ENCODE measurements around the gene PUS3.
"Not testable (repeated sequence)": the region's sequence is repeated elsewhere in the genome, so short reads cannot be mapped to it uniquely, and the experiment has no call there.

PUS3 gene

DNA sequence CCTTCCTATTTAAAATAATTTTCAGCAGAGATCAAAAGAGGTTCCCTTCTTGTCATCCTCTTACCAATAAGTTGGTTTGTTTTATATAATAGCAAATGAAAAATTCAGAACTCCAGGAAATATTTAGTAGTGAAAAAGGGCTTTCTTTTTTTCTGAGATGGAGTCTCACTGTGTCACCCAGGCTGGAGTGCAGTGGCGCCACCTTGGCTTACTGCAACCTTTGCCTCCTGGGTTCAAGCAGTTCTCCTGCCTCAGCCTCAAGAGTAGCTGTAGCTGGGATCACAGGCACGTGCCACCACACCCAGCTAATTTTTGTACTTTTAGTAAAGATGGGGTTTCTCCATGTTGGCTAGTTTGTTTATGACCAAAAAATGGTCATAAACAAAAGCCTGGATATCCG lies 11.6 kb upstream of the PUS3 start:
- DNase-seq = not testable (repeated sequence)

DNA sequence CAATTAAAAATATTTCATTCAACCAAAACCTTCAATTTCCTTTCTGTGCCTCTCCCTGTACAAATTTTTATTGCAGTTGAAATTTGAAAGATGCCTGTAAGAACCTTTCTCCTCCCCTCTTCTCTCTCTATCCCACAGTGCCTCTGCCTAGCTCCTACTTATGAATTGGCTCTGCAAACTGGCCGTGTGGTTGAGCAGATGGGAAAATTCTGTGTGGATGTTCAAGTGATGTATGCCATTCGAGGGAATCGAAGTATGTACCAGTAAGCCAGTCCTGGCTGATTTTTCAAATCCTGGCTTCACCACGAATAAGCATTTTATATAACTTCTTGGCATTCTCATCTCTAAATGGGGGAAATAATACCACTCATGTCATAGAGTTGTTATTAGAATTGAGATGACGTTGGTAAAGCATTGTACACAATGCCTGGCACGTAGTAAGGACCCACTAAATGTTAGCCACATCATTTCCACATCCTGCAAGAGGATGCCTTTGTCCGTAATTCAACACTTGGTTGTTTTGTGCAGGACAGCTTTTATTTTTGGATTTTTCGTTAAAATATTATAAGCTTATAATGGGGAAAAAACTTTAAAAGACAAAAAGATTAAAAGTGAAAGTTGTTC lies 7.3 kb upstream of the PUS3 start:
- DNase-seq = no peak

DNA sequence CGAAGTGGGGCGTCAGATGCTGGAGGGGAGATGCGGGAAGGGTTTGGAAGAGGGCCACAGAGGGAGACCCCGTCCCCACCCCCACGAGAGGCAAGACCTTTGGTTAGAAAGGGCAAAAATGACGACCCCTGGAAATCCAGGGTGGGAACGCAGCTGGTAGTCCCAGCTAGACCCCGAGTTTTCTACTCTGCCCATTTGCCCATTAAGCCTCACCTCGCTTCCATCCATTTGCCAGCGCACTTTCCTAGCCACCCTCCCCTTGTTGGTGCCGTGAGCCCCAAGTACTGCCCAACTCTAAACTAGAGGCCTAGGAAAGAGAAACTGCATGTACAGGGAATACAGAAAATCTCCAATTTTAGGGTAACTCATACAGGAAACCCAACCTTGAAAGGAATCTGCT lies 1.7 kb upstream of the PUS3 start:
- DNase-seq = no peak

DNA sequence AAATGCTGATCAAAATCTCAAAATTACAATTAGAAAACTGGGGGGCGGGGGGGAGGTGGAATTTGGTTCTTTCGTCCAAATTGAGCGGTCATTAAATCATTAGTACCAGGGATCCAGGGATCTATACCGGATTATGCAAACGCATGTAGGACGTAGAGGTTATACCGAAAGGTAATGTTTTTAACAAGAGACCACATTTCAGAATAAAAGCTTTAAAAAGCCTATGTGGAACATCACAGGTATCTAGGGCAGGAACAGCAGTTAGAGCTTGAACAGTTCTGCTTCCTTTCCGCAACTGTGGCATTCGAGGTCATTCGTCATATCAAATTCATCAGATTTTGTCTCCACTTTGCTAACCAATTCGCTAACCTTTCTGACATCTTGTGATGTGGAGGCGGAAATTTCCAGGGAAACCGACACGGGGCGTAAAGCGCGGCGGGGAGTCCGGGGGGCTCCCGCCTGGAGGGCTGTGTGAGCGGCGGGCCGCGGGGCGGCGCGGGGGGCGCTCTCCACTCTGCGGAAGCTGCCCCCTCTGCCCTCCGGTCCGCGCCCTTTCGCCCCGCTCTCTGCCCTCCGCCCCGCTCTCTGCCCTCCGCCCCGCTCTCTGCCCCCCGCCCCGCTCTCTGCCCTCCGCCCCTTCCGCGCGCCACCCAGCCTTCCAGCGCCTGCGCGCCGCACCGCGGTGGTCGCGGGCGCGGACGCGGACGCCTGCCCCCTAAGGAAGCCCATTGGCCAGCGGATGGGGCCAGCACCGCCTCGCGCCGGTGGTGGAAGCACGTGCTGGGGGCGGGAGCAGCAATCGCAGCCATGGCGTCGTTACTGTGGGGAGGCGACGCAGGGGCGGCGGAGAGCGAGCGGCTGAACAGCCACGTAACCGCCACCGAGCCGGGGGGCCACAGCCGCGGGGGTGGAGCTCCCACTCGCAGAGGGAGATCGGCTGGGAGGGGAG lies 979 bp upstream of the PUS3 start, which contains the start of gene DDX25:
Gene DDX25 (plus strand): TSS at position 798 of the 949 bp plus-strand sequence. CDS start 10 bp downstream, at position 808.
- DNase-seq = no peak

DNA sequence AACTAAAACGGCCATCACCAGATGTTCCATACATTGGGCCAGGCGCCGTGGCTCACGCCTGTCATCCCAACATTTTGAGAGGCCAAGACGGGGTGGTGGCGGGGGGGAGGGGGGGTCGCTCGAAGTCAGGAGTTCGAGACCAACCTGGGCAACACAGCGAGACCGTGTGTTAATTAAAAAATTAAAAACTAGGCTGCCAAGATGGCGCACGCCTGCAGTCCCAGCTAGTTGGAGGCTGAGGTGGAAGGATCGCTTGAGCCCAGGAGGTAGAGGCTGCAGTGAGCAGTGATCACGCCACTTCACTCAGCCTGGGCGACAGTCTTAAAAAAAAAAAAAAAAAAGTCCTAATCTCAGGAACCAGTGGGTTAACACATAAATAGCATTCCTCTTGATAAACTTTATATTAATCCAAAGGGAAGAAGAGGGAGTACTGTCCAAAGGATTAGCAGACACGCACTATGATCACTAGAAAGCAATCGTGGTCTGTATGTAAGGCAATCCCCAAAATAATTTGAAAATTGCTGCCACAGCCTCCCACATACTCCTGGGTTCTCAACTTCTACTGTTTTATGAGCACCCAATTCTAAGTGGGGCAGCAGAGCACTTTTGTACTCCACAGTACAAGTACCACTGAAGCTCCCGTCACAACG lies 604 bp downstream of the PUS3 start:
- no peak for DNase-seq

DNA sequence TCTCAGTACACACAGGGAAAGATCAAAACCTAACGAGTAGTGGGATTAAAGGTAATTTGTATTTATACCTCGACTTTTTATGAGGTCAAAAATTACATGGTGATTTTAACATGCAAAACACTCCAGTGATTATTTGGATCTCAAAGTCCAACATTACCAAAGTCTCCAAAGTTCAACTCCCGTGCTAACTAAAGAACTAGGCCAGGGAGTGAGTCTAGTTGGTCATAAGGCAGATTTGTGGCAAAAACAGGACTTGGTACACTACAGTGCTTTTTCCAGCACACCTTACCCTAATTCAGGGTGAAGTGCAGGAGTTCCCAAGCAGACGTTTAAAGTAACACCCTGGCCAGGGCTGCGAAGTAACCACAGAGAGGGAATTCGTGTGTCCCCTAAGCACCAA lies 1.1 kb downstream of the PUS3 start:
- no peak for DNase-seq

DNA sequence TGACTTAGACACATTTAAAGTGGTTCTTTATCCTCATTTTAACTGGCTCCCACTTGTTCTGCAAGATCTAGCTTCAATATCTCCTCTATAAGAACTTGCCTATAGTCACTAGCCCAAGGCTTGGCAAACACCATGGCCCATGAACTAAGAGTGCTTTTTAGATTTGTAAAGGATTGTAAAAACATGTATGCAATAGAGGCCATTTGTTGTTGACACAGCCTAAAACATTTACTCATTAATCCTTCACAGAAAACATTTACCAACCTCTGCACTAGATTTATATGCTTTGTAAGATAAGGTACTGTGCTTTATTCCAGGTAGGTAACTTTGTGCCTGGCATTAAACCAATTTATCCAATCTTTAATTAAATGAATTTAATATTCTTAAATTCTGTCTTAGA lies 10.0 kb downstream of the PUS3 start:
- no peak for DNase-seq

DNA sequence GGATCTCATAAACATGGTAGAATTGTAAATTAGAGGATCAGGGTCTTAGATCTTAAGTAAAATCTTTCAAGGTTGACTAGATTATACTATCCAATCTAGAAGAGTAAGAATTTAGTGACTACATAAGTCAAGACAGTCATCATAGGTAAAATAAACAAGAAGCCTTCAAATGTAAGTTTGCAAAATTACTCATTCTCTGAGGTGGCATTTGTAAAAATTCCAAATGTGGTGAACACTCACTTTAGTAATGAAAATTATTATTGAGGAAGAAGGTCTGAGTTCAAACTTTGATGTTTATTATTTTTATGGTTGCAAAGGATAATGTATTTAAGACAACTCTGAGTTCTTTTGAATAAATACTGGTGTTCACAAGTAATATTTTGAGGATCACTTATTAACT lies 10.9 kb downstream of the PUS3 start:
- no peak for DNase-seq

DNA sequence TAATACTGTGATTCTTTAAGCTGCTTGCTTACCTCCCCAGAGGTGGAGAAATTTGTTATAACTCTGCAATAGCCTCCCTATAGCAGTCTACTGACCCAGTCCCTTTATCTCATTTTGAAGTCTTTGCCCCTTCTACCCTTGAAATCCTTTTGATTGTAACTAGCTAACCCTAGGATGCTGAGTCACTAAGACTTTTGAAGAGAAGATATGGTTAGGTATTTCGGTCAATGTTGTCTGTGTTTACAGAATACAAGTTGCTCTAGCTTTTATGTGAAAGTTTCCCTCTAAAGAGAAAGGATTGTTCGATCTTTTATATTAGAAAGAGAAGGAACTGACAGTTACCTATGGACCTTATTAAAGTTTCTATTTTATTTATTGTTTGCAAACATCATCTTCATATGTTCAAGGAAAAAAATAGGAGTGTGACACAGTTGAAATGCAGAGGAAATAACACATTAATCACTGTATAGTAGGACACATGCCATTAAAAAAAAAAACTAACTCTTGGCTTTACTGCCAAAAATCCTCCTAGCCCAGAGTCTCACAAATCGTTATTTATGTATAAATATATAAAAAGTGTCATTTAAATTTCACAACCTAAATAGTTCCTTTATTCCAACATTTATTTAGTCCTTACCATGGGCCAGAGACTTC lies 12.4 kb downstream of the PUS3 start:
- no peak for DNase-seq

DNA sequence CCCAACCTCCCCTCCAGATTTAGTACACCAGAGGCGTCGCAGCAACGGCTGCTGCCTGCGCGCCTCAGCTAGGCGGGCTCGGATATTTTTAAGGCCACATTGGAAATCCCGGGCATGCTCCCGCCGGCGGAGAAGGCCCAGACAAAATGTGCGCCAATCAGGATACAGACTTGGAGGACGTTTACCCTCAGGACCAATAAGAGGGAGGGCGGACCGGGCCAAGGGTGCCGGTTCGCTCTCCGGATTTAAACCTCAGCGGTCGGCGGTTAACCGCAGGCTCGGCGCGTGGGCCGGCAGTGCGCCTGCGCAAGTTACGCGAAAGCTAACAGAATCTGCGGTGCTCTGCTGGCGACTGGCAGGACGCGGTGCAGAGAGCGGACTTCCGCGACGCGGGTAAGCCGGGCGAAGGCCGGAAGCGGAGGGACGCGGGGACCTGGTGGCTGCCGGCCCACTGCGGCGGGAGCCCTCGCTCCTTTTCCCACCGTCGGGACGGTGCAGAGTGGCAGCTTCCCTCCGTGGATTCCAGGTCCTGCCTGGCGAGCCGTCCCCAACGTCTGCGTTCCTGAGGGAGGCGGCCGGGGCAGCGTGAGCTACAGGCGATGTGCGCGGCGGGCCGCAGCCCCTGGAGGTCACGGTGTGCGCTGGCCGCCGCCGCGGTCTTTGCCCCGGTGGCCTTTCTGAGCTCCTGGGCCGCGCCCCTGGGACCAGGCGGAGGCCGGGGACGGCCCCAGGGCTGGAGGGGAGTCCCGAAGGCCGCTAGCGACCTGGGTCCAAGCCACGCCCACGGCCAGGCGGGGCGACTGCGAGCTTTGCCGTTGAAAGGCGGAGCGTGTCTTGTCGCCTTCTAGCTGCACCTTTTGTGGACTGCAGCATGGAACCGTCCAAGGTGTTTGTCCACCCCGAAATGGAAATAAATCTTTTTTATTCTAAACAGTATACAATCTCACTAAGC lies 15.4 kb downstream of the PUS3 start, which contains the start of gene HYLS1:
Gene HYLS1 (plus strand): TSS at position 296 of the 952 bp plus-strand sequence. CDS start 11,701 bp downstream, outside the sequence.
- DNase-seq = peak; percentile 75

DNA sequence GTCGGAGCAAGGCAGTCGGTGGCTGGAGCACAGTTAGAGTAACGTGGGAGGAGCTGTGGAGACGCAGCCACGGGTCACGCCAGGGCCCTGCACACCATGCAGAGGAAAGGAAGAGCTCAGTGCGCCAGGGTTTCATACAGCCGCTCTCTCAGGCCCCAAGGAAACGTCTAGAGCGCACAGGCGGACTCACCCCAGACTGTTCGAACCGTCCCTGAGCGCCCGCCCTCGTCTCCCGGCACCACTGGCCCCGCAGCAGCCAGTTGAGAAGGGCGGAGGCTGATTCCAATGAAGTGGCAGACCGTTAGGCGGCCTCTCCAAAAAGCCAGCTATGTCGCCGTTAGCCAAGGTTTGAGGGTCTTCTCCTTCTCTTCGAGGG lies 16.0 kb downstream of the PUS3 start:
- no peak for DNase-seq

DNA sequence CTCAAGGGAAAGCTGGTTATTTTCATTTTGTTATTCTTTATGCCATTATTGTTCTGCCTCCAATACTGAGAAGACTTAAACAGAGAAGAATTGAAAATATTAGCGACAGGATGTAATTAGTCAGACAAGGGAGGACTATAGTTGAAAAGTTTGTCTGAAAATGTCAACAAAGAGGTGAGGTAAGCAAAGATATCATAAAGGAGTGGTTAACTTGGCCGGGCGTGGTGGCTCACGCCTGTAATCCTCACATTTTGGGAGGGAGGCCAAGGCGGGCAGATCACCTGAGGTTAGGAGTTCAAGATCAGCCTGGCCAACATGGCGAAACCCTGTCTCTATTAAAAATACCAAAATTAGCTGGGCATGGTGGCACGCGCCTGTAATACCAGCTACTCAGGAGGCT lies 19.6 kb downstream of the PUS3 start:
- DNase-seq = no peak

DNA sequence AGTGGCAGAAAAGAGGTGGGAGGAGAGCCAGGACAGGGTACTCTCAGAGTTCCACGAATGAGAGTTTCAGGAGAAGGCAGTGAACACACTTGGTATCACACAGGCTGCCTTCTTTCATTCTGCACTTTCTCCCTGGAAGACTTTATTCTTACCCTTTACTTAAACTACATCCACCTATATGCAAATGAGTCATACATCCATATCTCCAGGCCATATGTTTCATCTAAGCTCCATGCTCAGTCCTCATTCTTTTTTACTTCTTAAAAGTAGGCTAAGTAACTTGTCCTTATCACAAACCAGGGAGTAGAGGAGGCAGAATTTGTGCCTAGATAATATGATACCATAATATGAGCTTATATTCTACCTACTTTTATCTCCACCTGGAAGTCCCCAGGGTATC lies 21.7 kb downstream of the PUS3 start:
- DNase-seq = no peak

DNA sequence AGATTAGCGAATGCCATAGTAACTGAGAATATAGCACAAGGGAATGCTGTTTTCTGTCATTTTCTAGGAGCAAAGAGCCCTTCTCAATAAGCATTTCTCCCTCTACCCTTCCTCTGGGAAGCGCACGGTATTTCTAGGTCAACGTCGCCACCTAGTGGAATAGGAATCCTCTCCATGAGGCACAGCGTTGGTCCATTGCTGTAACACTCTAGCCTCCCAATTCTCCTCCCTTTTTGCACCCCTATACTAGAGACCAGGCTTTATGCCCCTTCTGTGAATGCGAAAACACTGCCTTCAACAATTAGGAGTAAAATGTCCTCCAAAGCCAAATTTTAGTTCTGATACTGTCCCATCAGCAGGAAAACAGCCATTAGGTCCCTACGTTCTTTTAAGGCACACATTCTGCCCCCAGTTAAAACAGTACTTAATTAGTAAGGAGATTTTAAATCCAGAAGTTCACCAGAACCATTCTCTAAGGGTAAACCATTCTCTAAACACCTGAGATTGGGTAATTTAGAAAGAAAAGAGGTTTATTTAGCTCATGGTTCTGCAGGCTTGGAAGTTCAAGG lies 28.4 kb downstream of the PUS3 start:
- peak; percentile 6 for DNase-seq

DNA sequence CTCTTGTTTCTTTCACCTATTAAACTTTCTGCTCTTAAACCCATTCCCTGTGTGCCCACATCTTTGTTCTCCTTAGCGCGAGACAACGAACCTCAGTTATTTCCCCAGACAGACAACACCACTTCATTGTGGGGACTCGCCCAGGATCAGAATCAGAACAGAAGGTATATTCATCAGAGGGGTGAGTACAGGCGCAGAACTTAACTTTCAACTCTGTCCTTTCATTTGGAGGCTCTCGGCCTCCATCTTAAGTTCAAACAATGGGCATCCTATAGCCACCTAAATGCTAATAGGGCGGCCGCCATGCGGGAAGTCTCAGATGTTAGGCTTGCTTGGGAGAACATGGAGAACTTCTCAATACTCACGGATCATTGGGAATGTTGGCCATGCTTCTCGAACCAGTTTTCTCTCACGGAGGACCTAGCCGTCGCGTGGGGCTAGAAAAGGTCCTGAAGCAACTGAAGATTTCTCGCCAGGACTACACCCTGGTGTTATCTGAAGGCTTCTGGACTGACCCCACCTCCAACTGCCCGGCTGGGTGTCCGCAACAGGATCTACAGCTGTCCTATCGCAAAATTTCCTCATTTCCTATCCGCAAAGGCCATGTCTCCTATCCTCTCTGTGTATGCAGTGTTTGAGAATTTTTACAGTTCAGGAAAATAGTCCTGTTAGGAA lies 29.0 kb downstream of the PUS3 start:
- DNase-seq = no peak

DNA sequence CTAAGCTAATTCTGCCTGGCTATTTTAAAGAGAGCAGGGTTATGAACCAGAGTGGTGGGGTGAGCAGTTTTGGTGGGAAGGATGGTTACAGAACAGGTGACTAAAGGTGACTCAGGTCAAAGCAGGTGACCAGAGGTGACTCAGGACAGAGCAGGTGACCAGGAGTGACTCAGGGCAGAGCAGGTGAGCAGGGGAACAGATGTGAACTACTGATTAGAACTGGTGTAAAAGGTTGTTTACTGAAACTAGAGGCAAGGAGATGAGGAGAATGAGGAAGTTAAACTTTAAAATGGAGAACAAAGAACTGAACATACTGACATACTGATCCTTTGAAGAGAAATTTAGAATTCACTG lies 30.9 kb downstream of the PUS3 start:
- no peak for DNase-seq

DNA sequence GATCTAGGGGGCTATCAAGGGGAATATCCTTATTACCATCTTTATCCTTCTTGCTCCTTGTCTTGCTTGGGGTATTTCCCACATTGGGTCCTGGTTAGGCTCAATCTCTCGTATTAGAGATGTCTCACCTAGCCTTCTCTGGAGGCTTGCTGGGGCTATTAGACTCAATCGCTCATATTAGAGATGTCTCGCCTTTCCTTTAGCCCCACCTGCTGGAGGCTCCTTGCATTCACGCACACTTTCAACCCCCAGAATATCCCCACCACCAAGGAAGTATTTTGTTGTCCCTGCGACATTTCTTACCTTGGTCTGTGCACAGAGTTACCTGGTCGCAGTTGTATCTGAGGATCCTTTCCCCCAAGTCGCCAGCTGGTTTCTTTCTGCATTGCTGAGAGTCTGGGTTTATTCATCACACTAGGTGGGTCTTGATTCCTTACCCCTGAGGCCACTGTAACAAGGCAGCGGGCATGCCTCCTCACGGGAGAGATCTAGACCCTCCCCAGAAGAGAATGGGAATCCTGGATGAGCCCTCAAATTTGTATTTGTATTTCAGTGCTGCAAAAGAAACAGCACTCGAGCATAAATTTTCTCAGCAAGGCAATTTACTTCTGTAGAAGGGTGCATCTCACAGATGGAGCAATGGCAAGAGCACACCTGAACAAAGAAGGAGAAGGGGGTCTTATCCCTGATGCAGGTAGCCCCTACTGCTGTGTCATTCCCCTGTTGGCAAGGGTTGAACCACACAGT lies 31.4 kb downstream of the PUS3 start:
- no peak for DNase-seq

DNA sequence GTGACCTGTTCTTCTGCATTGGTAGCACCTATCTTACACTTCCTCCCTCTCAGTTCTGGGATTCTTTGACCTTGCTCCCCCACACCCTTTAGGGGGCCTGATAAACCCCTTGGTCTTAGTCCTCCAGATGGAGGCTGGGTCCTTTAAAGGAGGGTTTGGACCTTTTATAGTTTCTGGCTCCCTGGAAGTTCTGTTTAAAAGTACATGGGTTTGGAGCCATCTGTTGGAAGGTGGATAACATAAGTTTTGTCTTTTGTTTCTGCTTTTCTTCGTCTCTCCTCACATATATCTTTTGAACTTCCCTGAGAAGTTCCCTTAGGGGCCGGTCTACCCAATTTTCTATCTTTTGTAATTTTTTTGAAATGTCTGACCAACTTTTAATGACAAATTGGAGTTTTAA lies 33.5 kb downstream of the PUS3 start:
- no peak for DNase-seq

DNA sequence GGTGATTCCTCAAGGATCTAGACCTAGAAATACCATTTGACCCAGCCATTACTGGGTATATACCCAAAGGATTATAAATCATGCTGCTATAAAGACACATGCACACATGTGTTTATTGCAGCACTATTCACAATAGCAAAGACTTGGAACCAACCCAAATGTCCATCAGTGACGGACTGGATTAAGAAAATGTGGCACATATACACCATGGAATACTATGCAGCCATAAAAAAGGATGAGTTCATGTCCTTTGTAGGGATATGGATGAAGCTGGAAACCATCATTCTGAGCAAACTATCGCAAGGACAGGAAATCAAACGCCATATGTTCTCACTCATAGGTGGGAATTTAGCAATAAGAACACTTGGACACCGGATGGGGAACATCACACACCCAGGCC lies 37.7 kb downstream of the PUS3 start:
- DNase-seq = not testable (repeated sequence)

DNA sequence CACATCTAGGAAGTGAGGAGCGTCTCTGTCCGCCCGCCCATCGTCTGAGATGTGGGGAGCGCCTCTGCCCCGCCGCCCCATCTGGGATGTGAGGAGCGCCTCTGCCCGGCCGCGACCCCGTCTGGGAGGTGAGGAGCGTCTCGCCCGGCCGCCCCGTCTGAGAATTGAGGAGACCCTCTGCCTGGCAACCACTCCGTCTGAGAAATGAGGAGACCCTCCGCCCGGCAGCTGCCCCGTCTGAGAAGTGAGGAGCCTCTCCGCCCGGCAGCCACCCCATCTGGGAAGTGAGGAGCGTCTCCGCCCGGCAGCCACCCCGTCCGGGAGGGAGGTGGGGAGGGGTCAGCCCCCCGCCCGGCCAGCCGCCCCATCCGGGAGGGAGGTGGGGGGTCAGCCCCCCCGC lies 40.2 kb downstream of the PUS3 start:
- DNase-seq = not testable (repeated sequence)

Measured in NCI-H187 treated with DMSO at 0.1 percent for 48 hours (cell line).